ENCODE measurements around the gene AP1M2.
"Not testable (repeated sequence)": the region's sequence is repeated elsewhere in the genome, so short reads cannot be mapped to it uniquely, and the experiment has no call there.

Gene AP1M2

GRCh38 chr19:10565028-10565566, 22.0 kb downstream of the AP1M2 start:
- no peak for DNase-seq (ENCODE audit: low read depth in 2 of 2)

- DNase-seq (ENCODE audit: low read depth in 2 of 2) = no peak
Measured at GRCh38 chr19:10562609-10563008, 24.5 kb downstream of the AP1M2 start.

- DNase-seq (ENCODE audit: low read depth in 2 of 2) = no peak
Measured at GRCh38 chr19:10560154-10560553, 27.0 kb downstream of the AP1M2 start.

- DNase-seq (ENCODE audit: low read depth in 2 of 2) = no peak
Measured at GRCh38 chr19:10557603-10558197, 29.4 kb downstream of the AP1M2 start.

- DNase-seq (ENCODE audit: low read depth in 2 of 2) = no peak
Measured at GRCh38 chr19:10555610-10555973, 31.5 kb downstream of the AP1M2 start.

- DNase-seq (ENCODE audit: low read depth in 2 of 2) = no peak
Measured at GRCh38 chr19:10554760-10555609, 32.1 kb downstream of the AP1M2 start.

GRCh38 chr19:10553943-10554381, 33.1 kb downstream of the AP1M2 start:
- no peak for DNase-seq (ENCODE audit: low read depth in 2 of 2)

- DNase-seq (ENCODE audit: low read depth in 2 of 2) = no peak
Measured at GRCh38 chr19:10553087-10553667, 33.9 kb downstream of the AP1M2 start.

GRCh38 chr19:10552510-10553053, 34.5 kb downstream of the AP1M2 start:
- no peak for DNase-seq (ENCODE audit: low read depth in 2 of 2)

GRCh38 chr19:10551698-10552301, 35.3 kb downstream of the AP1M2 start:
- no peak for DNase-seq (ENCODE audit: low read depth in 2 of 2)

GRCh38 chr19:10551006-10551405, 36.1 kb downstream of the AP1M2 start:
- not testable (repeated sequence) for DNase-seq (ENCODE audit: low read depth in 2 of 2)

GRCh38 chr19:10550336-10550735, 36.8 kb downstream of the AP1M2 start:
- no peak for DNase-seq (ENCODE audit: low read depth in 2 of 2)

- no peak for DNase-seq (ENCODE audit: low read depth in 2 of 2)
Measured at GRCh38 chr19:10549733-10550132, 37.4 kb downstream of the AP1M2 start.

- no peak for DNase-seq (ENCODE audit: low read depth in 2 of 2)
Measured at GRCh38 chr19:10548746-10549276, 38.3 kb downstream of the AP1M2 start.

- DNase-seq (ENCODE audit: low read depth in 2 of 2) = no peak
Measured at GRCh38 chr19:10546817-10547216, 40.3 kb downstream of the AP1M2 start.

GRCh38 chr19:10544753-10545251, 42.3 kb downstream of the AP1M2 start:
- no peak for DNase-seq (ENCODE audit: low read depth in 2 of 2)

GRCh38 chr19:10544242-10544752, 42.8 kb downstream of the AP1M2 start:
- no peak for DNase-seq (ENCODE audit: low read depth in 2 of 2)

- peak; percentile 71 to 72 for DNase-seq (ENCODE audit: low read depth in 2 of 2)
Measured at GRCh38 chr19:10543420-10544241, 43.5 kb downstream of the AP1M2 start, which contains the start of gene ATG4D. Gene ATG4D (plus strand): TSS chr19:10543904. CDS start chr19:10544091, 187 bp downstream.

- no peak for DNase-seq (ENCODE audit: low read depth in 2 of 2)
Measured at GRCh38 chr19:10543059-10543419, 44.1 kb downstream of the AP1M2 start.

- DNase-seq (ENCODE audit: low read depth in 2 of 2) = not testable (repeated sequence)
Measured at GRCh38 chr19:10539016-10539415, 48.1 kb downstream of the AP1M2 start.

Measured in stimulated activated CD8-positive, alpha-beta memory T cell treated with anti-CD3 and anti-CD28 coated beads, Interleukin-2, amount 100 ng/mL, for 48 hours (primary cell).